ENCODE data around the gene ZNF549. TPM values are rescaled to one million over a fixed set of nuclear protein-coding genes. Genes with fewer than 3 reads are reported as not detected.

The ZNF549 gene
- total and polyA plus RNA-seq, 10 of the 15 experiments (the other 5 are each of a cell fraction or from before 2014, with no cell fraction given), result 0.73 to 4.0 (median 2.3) TPM

DNA sequence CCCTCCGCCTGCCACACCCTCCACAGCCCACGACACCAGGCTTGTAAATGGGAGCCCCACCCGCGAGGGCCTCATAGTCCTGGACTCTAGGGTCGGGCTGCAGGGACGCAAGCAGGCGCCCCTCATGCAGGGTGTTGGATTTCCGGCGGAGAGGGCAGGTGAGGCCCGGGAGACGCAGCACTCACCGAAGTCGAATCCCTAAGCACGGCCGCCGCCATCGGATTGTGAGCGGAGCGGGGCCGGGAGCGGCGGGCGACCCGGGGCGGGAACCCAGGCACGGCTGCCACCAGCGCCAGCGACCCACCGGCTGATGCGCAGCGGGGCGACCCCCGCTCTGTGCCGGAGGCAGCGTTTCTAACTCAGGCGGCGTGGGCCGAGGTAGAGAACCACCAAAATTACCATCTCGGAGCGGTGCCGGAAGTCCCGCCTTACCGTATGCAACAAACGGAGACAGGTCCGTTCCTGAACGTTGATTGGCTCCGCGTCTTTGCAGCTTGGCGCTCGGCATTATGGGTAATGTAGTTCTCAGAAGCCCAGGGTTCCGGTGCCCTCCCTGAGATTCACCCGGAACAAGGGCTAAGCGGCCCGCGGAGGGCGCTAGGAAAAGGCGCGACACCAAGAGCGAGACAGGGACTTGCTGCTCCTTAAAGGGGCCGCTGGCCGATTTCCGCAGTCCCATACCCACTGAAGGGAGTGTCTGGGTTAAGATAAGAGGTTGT is 51.5 kb downstream of the ZNF549 start, which contains the start of gene ZNF416 (continued):
- TF ChIP-seq SUPT20H (IDR thresholded peaks at IDR 0.05; ENCODE audit: borderline replicate concordance, control insufficient read depth, low read depth, low read length), result no peak
- TF ChIP-seq, protein P1, sequence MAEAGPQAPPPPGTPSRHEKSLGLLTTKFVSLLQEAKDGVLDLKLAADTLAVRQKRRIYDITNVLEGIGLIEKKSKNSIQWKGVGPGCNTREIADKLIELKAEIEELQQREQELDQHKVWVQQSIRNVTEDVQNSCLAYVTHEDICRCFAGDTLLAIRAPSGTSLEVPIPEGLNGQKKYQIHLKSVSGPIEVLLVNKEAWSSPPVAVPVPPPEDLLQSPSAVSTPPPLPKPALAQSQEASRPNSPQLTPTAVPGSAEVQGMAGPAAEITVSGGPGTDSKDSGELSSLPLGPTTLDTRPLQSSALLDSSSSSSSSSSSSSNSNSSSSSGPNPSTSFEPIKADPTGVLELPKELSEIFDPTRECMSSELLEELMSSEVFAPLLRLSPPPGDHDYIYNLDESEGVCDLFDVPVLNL (IDR thresholded peaks at IDR 0.05; ENCODE audit: low read depth, low read length), result 0 out of 2 replicates have a peak, but pooled peaks have one; percentile 46
- TF ChIP-seq MYB (IDR thresholded peaks at IDR 0.05; ENCODE audit: borderline replicate concordance, low read depth, low read length), result no peak
- no peak for TF ChIP-seq TCF7 (IDR thresholded peaks at IDR 0.05; ENCODE audit: borderline replicate concordance)
- TF ChIP-seq, protein P2, sequence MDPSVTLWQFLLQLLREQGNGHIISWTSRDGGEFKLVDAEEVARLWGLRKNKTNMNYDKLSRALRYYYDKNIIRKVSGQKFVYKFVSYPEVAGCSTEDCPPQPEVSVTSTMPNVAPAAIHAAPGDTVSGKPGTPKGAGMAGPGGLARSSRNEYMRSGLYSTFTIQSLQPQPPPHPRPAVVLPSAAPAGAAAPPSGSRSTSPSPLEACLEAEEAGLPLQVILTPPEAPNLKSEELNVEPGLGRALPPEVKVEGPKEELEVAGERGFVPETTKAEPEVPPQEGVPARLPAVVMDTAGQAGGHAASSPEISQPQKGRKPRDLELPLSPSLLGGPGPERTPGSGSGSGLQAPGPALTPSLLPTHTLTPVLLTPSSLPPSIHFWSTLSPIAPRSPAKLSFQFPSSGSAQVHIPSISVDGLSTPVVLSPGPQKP (IDR thresholded peaks at IDR 0.05; ENCODE audit: low read depth, low read length), result peak; percentile 76
- no peak for TF ChIP-seq JUNB (IDR thresholded peaks at IDR 0.05)
- TF ChIP-seq, protein P3, sequence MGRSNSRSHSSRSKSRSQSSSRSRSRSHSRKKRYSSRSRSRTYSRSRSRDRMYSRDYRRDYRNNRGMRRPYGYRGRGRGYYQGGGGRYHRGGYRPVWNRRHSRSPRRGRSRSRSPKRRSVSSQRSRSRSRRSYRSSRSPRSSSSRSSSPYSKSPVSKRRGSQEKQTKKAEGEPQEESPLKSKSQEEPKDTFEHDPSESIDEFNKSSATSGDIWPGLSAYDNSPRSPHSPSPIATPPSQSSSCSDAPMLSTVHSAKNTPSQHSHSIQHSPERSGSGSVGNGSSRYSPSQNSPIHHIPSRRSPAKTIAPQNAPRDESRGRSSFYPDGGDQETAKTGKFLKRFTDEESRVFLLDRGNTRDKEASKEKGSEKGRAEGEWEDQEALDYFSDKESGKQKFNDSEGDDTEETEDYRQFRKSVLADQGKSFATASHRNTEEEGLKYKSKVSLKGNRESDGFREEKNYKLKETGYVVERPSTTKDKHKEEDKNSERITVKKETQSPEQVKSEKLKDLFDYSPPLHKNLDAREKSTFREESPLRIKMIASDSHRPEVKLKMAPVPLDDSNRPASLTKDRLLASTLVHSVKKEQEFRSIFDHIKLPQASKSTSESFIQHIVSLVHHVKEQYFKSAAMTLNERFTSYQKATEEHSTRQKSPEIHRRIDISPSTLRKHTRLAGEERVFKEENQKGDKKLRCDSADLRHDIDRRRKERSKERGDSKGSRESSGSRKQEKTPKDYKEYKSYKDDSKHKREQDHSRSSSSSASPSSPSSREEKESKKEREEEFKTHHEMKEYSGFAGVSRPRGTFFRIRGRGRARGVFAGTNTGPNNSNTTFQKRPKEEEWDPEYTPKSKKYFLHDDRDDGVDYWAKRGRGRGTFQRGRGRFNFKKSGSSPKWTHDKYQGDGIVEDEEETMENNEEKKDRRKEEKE (IDR thresholded peaks at IDR 0.05), result no peak
- no peak for TF ChIP-seq WRNIP1 (IDR thresholded peaks at IDR 0.05; ENCODE audit: borderline replicate concordance, low read depth, low read length)
- TF ChIP-seq, protein P4, sequence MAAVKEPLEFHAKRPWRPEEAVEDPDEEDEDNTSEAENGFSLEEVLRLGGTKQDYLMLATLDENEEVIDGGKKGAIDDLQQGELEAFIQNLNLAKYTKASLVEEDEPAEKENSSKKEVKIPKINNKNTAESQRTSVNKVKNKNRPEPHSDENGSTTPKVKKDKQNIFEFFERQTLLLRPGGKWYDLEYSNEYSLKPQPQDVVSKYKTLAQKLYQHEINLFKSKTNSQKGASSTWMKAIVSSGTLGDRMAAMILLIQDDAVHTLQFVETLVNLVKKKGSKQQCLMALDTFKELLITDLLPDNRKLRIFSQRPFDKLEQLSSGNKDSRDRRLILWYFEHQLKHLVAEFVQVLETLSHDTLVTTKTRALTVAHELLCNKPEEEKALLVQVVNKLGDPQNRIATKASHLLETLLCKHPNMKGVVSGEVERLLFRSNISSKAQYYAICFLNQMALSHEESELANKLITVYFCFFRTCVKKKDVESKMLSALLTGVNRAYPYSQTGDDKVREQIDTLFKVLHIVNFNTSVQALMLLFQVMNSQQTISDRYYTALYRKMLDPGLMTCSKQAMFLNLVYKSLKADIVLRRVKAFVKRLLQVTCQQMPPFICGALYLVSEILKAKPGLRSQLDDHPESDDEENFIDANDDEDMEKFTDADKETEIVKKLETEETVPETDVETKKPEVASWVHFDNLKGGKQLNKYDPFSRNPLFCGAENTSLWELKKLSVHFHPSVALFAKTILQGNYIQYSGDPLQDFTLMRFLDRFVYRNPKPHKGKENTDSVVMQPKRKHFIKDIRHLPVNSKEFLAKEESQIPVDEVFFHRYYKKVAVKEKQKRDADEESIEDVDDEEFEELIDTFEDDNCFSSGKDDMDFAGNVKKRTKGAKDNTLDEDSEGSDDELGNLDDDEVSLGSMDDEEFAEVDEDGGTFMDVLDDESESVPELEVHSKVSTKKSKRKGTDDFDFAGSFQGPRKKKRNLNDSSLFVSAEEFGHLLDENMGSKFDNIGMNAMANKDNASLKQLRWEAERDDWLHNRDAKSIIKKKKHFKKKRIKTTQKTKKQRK (IDR thresholded peaks at IDR 0.05; ENCODE audit: low read depth, low read length), result no peak
- no peak for TF ChIP-seq ZZZ3 (IDR thresholded peaks at IDR 0.05; ENCODE audit: control insufficient read depth, insufficient read length, low read depth)
- TF ChIP-seq CHD4 (IDR thresholded peaks at IDR 0.05), result no peak
- TF ChIP-seq TBL1XR1 (IDR thresholded peaks at IDR 0.05; ENCODE audit: low read depth, low read length), result peak; percentile 57; the same call in 1 of the 2 replicates
- TF ChIP-seq BHLHE40 (IDR thresholded peaks at IDR 0.05; ENCODE audit: borderline replicate concordance in 1 of 2, low read depth in 2 of 2, low read length in 1 of 2), result 0 out of 4 replicates have a peak, but pooled peaks of 1 of the 2 experiments have one; percentile 18
- no peak for TF ChIP-seq SUZ12 (IDR thresholded peaks at IDR 0.05; ENCODE audit: unreplicated experiment)
- TF ChIP-seq FOXK2 (IDR thresholded peaks at IDR 0.05), result no peak
- TF ChIP-seq RB1 (IDR thresholded peaks at IDR 0.05; ENCODE audit: borderline replicate concordance), result no peak
- peak; percentile 66 for TF ChIP-seq LARP7 (IDR thresholded peaks at IDR 0.05)
- peak; percentile 88 for TF ChIP-seq NFYB (IDR thresholded peaks at IDR 0.05; ENCODE audit: insufficient read depth, low read depth, low read length)
- TF ChIP-seq NFIC (IDR thresholded peaks at IDR 0.05; ENCODE audit: low read depth, low read length), result no peak
- no peak for TF ChIP-seq MYC (IDR thresholded peaks at IDR 0.05; ENCODE audit: insufficient read depth, insufficient read length, insufficient replicate concordance, low read length, severe bottlenecking)
- TF ChIP-seq CREM (IDR thresholded peaks at IDR 0.05; ENCODE audit: low read depth), result peak; percentile 85
- TF ChIP-seq RCOR1 (conservative IDR thresholded peaks at IDR 0.05; ENCODE audit: low read depth, low read length), result peak; percentile 72; the same call in 1 of the 2 replicates

All from GM12878 (cell line).